H9 (cell line): Measurements from ENCODE around the gene UVRAG. TPM values are rescaled to one million over a fixed set of nuclear protein-coding genes. Genes with fewer than 3 reads are reported as not detected.

Experiments used
- DNase-seq: peaks from one replicate; pipeline ENCODE4 v3.0.0-alpha.2; 2017
- H2AFZ ChIP-seq: one replicate; pipeline ENCODE4 v1.6.1; 2013; ENCODE audit warnings: mild to moderate bottlenecking, low read length, control low read depth, moderate library complexity
- H2AK5ac ChIP-seq: 2 replicates; pipeline ENCODE4 v1.6.1; 2013; ENCODE audit warnings: low read length, control low read depth, mixed read lengths; ENCODE audit not compliant: insufficient read length
- H2BK120ac ChIP-seq: one replicate; pipeline ENCODE4 v1.6.1; 2013; ENCODE audit warnings: low read depth, mild to moderate bottlenecking, low read length, control low read depth, inconsistent platforms; ENCODE audit not compliant: poor library complexity, severe bottlenecking
- H2BK12ac ChIP-seq: 2 replicates; pipeline ENCODE4 v1.6.1; 2013; ENCODE audit warnings: low read length, control low read depth, mixed read lengths, low read depth; ENCODE audit not compliant: insufficient read length
- H2BK15ac ChIP-seq: 2 replicates; pipeline ENCODE4 v1.6.1; 2013; ENCODE audit warnings: low read depth, low read length, control low read depth
- H2BK20ac ChIP-seq: one replicate; pipeline ENCODE4 v1.6.1; 2013; ENCODE audit warnings: low read depth, mild to moderate bottlenecking, low read length, control low read depth, inconsistent platforms; ENCODE audit not compliant: poor library complexity, severe bottlenecking
- H2BK5ac ChIP-seq: 2 replicates; pipeline ENCODE4 v1.6.1; 2013; ENCODE audit warnings: low read length, control low read depth, mixed read lengths; ENCODE audit not compliant: insufficient read length
- H3K14ac ChIP-seq: 2 replicates; pipeline ENCODE4 v1.6.1; 2013; ENCODE audit warnings: low read length, control low read depth; ENCODE audit not compliant: insufficient read depth
- H3K18ac ChIP-seq: 2 replicates; pipeline ENCODE4 v1.6.1; 2013; ENCODE audit warnings: low read depth, mild to moderate bottlenecking, mixed read lengths, low read length, control low read depth; ENCODE audit not compliant: insufficient read length
- H3K23ac ChIP-seq: 2 replicates; pipeline ENCODE4 v1.6.1; 2013; ENCODE audit warnings: low read length, control low read depth, mixed read lengths, low read depth; ENCODE audit not compliant: insufficient read length
- H3K23me2 ChIP-seq: 2 replicates; pipeline ENCODE4 v1.6.1; 2013; ENCODE audit warnings: low read depth, mild to moderate bottlenecking, mixed read lengths, low read length, control low read depth; ENCODE audit not compliant: insufficient read length, poor library complexity, severe bottlenecking
- H3K27ac ChIP-seq: 2 replicates; pipeline ENCODE4 v1.5.1; 2013; ENCODE audit warnings: low read length, control low read depth, mixed read lengths, low read depth; ENCODE audit not compliant: insufficient read length
- H3K27me3 ChIP-seq: 2 replicates; pipeline ENCODE4 v1.6.1; 2013; ENCODE audit warnings: low read length, control low read depth, inconsistent platforms; ENCODE audit not compliant: insufficient read depth
- H3K4ac ChIP-seq: 2 replicates; pipeline ENCODE4 v1.6.1; 2013; ENCODE audit warnings: low read depth, mild to moderate bottlenecking, control low read depth, inconsistent platforms, low read length, moderate library complexity
- H3K4me1 ChIP-seq: 2 replicates; pipeline ENCODE4 v1.6.1; 2013; ENCODE audit warnings: low read length, control low read depth, inconsistent platforms; ENCODE audit not compliant: insufficient read depth
- H3K4me2 ChIP-seq: 2 replicates; pipeline ENCODE4 v1.6.1; 2013; ENCODE audit warnings: low read length, control low read depth, mixed read lengths; ENCODE audit not compliant: insufficient read length, insufficient read depth
- H3K56ac ChIP-seq: 2 replicates; pipeline ENCODE4 v1.6.1; 2013; ENCODE audit warnings: low read depth, mild to moderate bottlenecking, mixed read lengths, low read length, control low read depth; ENCODE audit not compliant: insufficient read length
- H3K79me1 ChIP-seq: 2 replicates; pipeline ENCODE4 v1.6.1; 2013; ENCODE audit warnings: low read depth, mild to moderate bottlenecking, moderate library complexity, low read length, control low read depth, inconsistent platforms; ENCODE audit not compliant: insufficient read depth, poor library complexity, severe bottlenecking
- H3K79me2 ChIP-seq: 2 replicates; pipeline ENCODE4 v1.6.1; 2013; ENCODE audit warnings: low read length, control low read depth, inconsistent platforms; ENCODE audit not compliant: insufficient read depth
- H3K9ac ChIP-seq: 2 replicates; pipeline ENCODE4 v1.6.1; 2013; ENCODE audit warnings: low read length, control low read depth, mixed read lengths; ENCODE audit not compliant: insufficient read length; ENCODE audit errors: extremely low read depth
- H3K9me3 ChIP-seq: one replicate; pipeline ENCODE4 v1.6.1; 2013; ENCODE audit warnings: low read depth, low read length, inconsistent platforms; ENCODE audit not compliant: control insufficient read depth
- H3T11ph ChIP-seq: one replicate; pipeline ENCODE4 v1.6.1; 2013; ENCODE audit warnings: mild to moderate bottlenecking, low read length, control low read depth, inconsistent platforms
- H4K20me1 ChIP-seq: one replicate; pipeline ENCODE4 v1.6.1; 2013; ENCODE audit not compliant: control insufficient read depth, insufficient read length, insufficient read depth
- H4K5ac ChIP-seq: 2 replicates; pipeline ENCODE4 v1.6.1; 2013; ENCODE audit warnings: low read depth, mild to moderate bottlenecking, mixed read lengths, low read length, control low read depth; ENCODE audit not compliant: insufficient read length
- H4K8ac ChIP-seq: replicated peaks from 2 replicates; pipeline ENCODE4 v1.6.1; 2013; ENCODE audit warnings: low read length, control low read depth, mixed read lengths, low read depth; ENCODE audit not compliant: insufficient read length
- H4K91ac ChIP-seq: 2 replicates; pipeline ENCODE4 v1.6.1; 2013; ENCODE audit warnings: low read depth, mild to moderate bottlenecking, moderate library complexity, mixed read lengths, low read length, control low read depth; ENCODE audit not compliant: insufficient read length
- H3K27ac Mint-ChIP-seq, 3 experiments: 2 replicates in 2 of 3; 3 replicates in 1 of 3; pipeline ENCODE4 v1.8.0; 2020 to 2021; ENCODE audit warnings: mixed read lengths in 3 of 3, mild to moderate bottlenecking in 1 of 3, moderate library complexity in 1 of 3
- H3K27me3 Mint-ChIP-seq: 2 replicates; pipeline ENCODE4 v1.8.0; 2021; ENCODE audit warnings: low read depth, mild to moderate bottlenecking, moderate library complexity, mixed read lengths
- H3K36me3 Mint-ChIP-seq, 3 experiments: 2 replicates in 2 of 3; 3 replicates in 1 of 3; pipeline ENCODE4 v1.8.0; 2020 to 2021; ENCODE audit warnings: low read depth in 3 of 3, mixed read lengths in 3 of 3; ENCODE audit not compliant: insufficient read depth in 1 of 3
- H3K4me1 Mint-ChIP-seq, 2 experiments: 2 replicates each; pipeline ENCODE4 v1.8.0; 2020; ENCODE audit warnings: mixed read lengths in 2 of 2
- H3K4me3 Mint-ChIP-seq, 2 experiments: 2 replicates in 1 of 2; 3 replicates in 1 of 2; pipeline ENCODE4 v1.8.0; 2020 to 2021; ENCODE audit warnings: mild to moderate bottlenecking in 2 of 2, mixed read lengths in 2 of 2, moderate library complexity in 1 of 2
- H3K9me3 Mint-ChIP-seq, 2 experiments: 2 replicates in 1 of 2; 3 replicates in 1 of 2; pipeline ENCODE4 v1.8.0; 2020; ENCODE audit warnings: mild to moderate bottlenecking in 2 of 2, mixed read lengths in 2 of 2, moderate library complexity in 1 of 2
- CTCF ChIP-seq: fragments of 200-600 bp; sonication (generic); conservative IDR thresholded peaks from 3 replicates; pipeline ENCODE4 v1.8.0; 2021; ENCODE audit warnings: antibody characterized with exemption, mild to moderate bottlenecking
- WGBS: extraction: QIAGEN DNeasy Blood & Tissue Kit; methylation state at CpG from one replicate; pipeline ENCODE4 v1.1.7; 2013; ENCODE audit warnings: missing lambda C conversion rate, low lambda C conversion rate, mixed read lengths; ENCODE audit not compliant: insufficient read length; ENCODE audit errors: extremely low coverage; 5-methylcytosine and 5-hydroxymethylcytosine counted together
- total RNA-seq: library from RNA; stranded (reverse); gene quantifications from 2 replicates; pipeline ENCODE4 v1.2.1, GENCODE V29; 2021

The UVRAG gene
- total RNA-seq, 1 experiment from 2014 or later, result 18.5 TPM

DNA sequence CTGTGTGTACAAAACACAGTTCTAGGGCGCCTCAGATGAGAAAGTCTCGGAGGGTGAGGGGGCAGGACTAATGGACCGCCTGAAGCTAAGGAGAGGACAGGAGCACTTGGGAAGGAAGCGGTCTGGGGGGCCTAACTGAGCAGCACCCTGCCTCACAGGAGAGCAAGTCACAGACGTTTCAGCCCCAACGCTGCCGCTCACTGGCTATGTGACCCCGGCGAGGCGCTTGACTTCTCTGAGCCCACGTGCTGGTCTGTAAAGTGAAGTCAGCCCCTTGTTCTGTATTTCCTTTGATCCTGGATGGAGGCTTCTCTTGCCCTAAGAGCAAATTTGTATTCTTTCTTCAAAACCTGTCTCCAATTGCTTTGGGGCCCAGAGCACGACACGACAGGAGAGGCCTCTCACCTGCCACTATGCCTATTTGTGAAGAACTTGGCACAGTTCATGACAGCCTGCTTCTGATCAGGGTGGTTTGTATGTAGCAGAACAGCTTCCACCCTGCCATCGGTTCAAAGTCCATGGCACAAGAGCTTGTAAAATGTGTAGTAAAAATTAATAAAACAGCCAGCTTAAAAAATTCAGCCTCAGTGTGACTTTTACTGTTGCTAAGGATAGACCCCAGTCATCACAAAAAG, 332.2 kb downstream of the UVRAG start:
- Histone ChIP-seq H4K91ac (no peak overlapping the region), H2BK20ac (no peak overlapping the region), H3K14ac (no peak overlapping the region), H2BK12ac (no peak overlapping the region), H2BK5ac (no peak overlapping the region), H3K4me2 (no peak overlapping the region), H2BK120ac (no peak overlapping the region), H3K23me2 (no peaks in the 10 kb centered on the region), H4K5ac (no peak overlapping the region), H4K8ac (no peak overlapping the region), H3K27me3 (no peaks in the 10 kb centered on the region; the same call in none of the 2 replicates), H3K9ac (no peak overlapping the region), H3K27ac (no peak overlapping the region), H3T11ph (no peak overlapping the region), H2AFZ (no peak overlapping the region), H3K4ac (no peak overlapping the region), H3K4me1 (no peaks in the 10 kb centered on the region), H3K79me1 (no peaks in the 10 kb centered on the region), H4K20me1 (no peaks in the 10 kb centered on the region), H3K9me3 (no peaks in the 10 kb centered on the region), H3K56ac (no peak overlapping the region), H3K79me2 (no peaks in the 10 kb centered on the region), H2AK5ac (no peak overlapping the region), H3K18ac (no peak overlapping the region), H2BK15ac (no peak overlapping the region), H3K23ac (no peak overlapping the region)
- Mint-ChIP-seq H3K4me1 (peaks cover 4 to 5% of the 10 kb centered on the region in 2 experiments), H3K36me3 (peaks cover 1 to 8% (median 4%) of the 10 kb centered on the region in 3 experiments; a peak in 2 of 7 replicates), H3K27me3 (peaks cover 19% of the 10 kb centered on the region), H3K27ac (no peak overlapping the region; a peak in 1 of 7 replicates), H3K4me3 (no peak overlapping the region), H3K9me3 (no peaks in the 10 kb centered on the region)
- no peak for TF ChIP-seq CTCF
- peak; percentile 23 for DNase-seq
- WGBS, result no CpG with 5 or more reads among the region's 14 CpGs
